Stomach smooth muscle (tissue), 2 donors: ENCODE data around the gene PTDSS2.
"Not testable (repeated sequence)": the region's sequence is repeated elsewhere in the genome, so short reads cannot be mapped to it uniquely, and the experiment has no call there.

Experiments used
- H3K27ac ChIP-seq: one replicate; pipeline ENCODE4 v1.7.0; 2013; ENCODE audit warnings: mild to moderate bottlenecking, low read length, inconsistent platforms
- H3K27me3 ChIP-seq, 2 donors: one replicate each; pipeline ENCODE4 v1.7.0; 2013; ENCODE audit warnings: low read length in 2 of 2; ENCODE audit not compliant: insufficient read depth in 2 of 2, control insufficient read depth in 1 of 2
- H3K36me3 ChIP-seq, 2 donors: one replicate each; pipeline ENCODE4 v1.7.0; 2013; ENCODE audit warnings: low read length in 2 of 2; ENCODE audit not compliant: control insufficient read depth in 2 of 2, insufficient read depth in 2 of 2
- H3K4me1 ChIP-seq: one replicate; pipeline ENCODE4 v1.7.0; 2013; ENCODE audit warnings: low read length; ENCODE audit not compliant: control insufficient read depth, insufficient read depth
- H3K4me3 ChIP-seq, 2 donors: one replicate each; pipeline ENCODE4 v1.7.0; 2013; ENCODE audit warnings: low read length in 2 of 2
- H3K9ac ChIP-seq, 2 donors: one replicate each; pipeline ENCODE4 v1.7.0; 2013; ENCODE audit warnings: low read length in 2 of 2, mild to moderate bottlenecking in 1 of 2
- H3K9me3 ChIP-seq, 2 donors: one replicate each; pipeline ENCODE4 v1.7.0; 2013; ENCODE audit warnings: low read length in 2 of 2; ENCODE audit not compliant: control insufficient read depth in 2 of 2
- donor health status: healthy.
- donor health status: Pancreatic carcinoma.

PTDSS2 gene

GRCh38 chr11:407651-408123, 42.4 kb upstream of the PTDSS2 start:
- Histone ChIP-seq H3K9ac (no peak overlapping the region), H3K4me3 (peak overlapping the region in 1 of 2 donors; percentile 35), H3K4me1 (peaks cover 15% of the 10 kb centered on the region), H3K36me3 (no peaks in the 10 kb centered on the region), H3K9me3 (no peaks in the 10 kb centered on the region), H3K27ac (no peak overlapping the region), H3K27me3 (peaks cover 0 to 4% of the 10 kb centered on the region in 2 donors)

- H3K4me3 ChIP-seq: no peak overlapping the region
- H3K9ac ChIP-seq: no peak overlapping the region
- H3K36me3 ChIP-seq: no peaks in the 10 kb centered on the region
- H3K27ac ChIP-seq: no peak overlapping the region
- peaks cover 15% of the 10 kb centered on the region for H3K4me1 ChIP-seq
- H3K27me3 ChIP-seq: peaks cover 0 to 4% of the 10 kb centered on the region in 2 donors
- no peaks in the 10 kb centered on the region for H3K9me3 ChIP-seq
These were observed 41.7 kb upstream of the PTDSS2 start for GRCh38 chr11:408154-409007.

- H3K27me3 ChIP-seq: peaks cover 0 to 4% of the 10 kb centered on the region in 2 donors
- no peak overlapping the region for H3K4me3 ChIP-seq
- H3K9me3 ChIP-seq: no peaks in the 10 kb centered on the region
- H3K36me3 ChIP-seq: no peaks in the 10 kb centered on the region
- H3K9ac ChIP-seq: no peak overlapping the region
- peaks cover 15% of the 10 kb centered on the region for H3K4me1 ChIP-seq
- H3K27ac ChIP-seq: no peak overlapping the region
These were observed 41.0 kb upstream of the PTDSS2 start for GRCh38 chr11:409008-409599.

GRCh38 chr11:409600-410483, 40.2 kb upstream of the PTDSS2 start:
- Histone ChIP-seq H3K9me3 (no peaks in the 10 kb centered on the region), H3K4me1 (peaks cover 17% of the 10 kb centered on the region), H3K27ac (no peak overlapping the region), H3K4me3 (no peak overlapping the region), H3K9ac (no peak overlapping the region), H3K36me3 (no peaks in the 10 kb centered on the region), H3K27me3 (peaks cover 2 to 7% of the 10 kb centered on the region in 2 donors)

- not testable (repeated sequence) for H3K9ac ChIP-seq, H3K9me3 ChIP-seq, H3K27ac ChIP-seq, H3K36me3 ChIP-seq, H3K4me3 ChIP-seq
- H3K27me3 ChIP-seq: peaks cover 5 to 14% of the 10 kb centered on the region in 2 donors
- peaks cover 17% of the 10 kb centered on the region for H3K4me1 ChIP-seq
These were observed 39.4 kb upstream of the PTDSS2 start for GRCh38 chr11:410711-411110.

GRCh38 chr11:411520-411919, 38.6 kb upstream of the PTDSS2 start:
- H3K27me3 ChIP-seq: peaks cover 8 to 22% of the 10 kb centered on the region in 2 donors
- H3K9ac ChIP-seq, H3K9me3 ChIP-seq, H3K4me3 ChIP-seq, H3K27ac ChIP-seq, H3K36me3 ChIP-seq: not testable (repeated sequence)
- H3K4me1 ChIP-seq: peaks cover 16% of the 10 kb centered on the region

GRCh38 chr11:412641-413119, 37.4 kb upstream of the PTDSS2 start:
- Histone ChIP-seq H3K4me3 (no peak overlapping the region), H3K9ac (no peak overlapping the region), H3K27ac (no peak overlapping the region), H3K36me3 (no peaks in the 10 kb centered on the region), H3K9me3 (no peaks in the 10 kb centered on the region), H3K27me3 (peaks cover 8 to 33% of the 10 kb centered on the region in 2 donors), H3K4me1 (peaks cover 14% of the 10 kb centered on the region)

GRCh38 chr11:413120-414081, 36.7 kb upstream of the PTDSS2 start:
- peaks cover 13 to 36% of the 10 kb centered on the region in 2 donors for H3K27me3 ChIP-seq
- H3K9ac ChIP-seq: no peak overlapping the region

GRCh38 chr11:414318-414857, 35.7 kb upstream of the PTDSS2 start:
- no peak overlapping the region for H3K27ac ChIP-seq
- no peaks in the 10 kb centered on the region for H3K36me3 ChIP-seq
- no peaks in the 10 kb centered on the region for H3K9me3 ChIP-seq
- peaks cover 17 to 42% of the 10 kb centered on the region in 2 donors for H3K27me3 ChIP-seq
- H3K9ac ChIP-seq: no peak overlapping the region
- H3K4me1 ChIP-seq: peaks cover 14% of the 10 kb centered on the region
- peak overlapping the region in 1 of 2 donors; percentile 52 for H3K4me3 ChIP-seq

More at GRCh38 chr11:413120-414081, 36.7 kb upstream of the PTDSS2 start:
- Histone ChIP-seq H3K4me3 (no peak overlapping the region), H3K36me3 (no peaks in the 10 kb centered on the region), H3K9me3 (no peaks in the 10 kb centered on the region), H3K27ac (no peak overlapping the region), H3K4me1 (peaks cover 14% of the 10 kb centered on the region)
